Measurements from ENCODE around the gene ASXL2. TPM values are rescaled to one million over a fixed set of nuclear protein-coding genes. Genes with fewer than 3 reads are reported as not detected.

Gene ASXL2
- total RNA-seq = 32.7 and 34.0 TPM in 2 replicates
- long read RNA-seq, partial matches to known transcripts = 2 of 8 reads
- long read RNA-seq, other reads (novel, unspliced or antisense) = 6 of 8 reads

DNA sequence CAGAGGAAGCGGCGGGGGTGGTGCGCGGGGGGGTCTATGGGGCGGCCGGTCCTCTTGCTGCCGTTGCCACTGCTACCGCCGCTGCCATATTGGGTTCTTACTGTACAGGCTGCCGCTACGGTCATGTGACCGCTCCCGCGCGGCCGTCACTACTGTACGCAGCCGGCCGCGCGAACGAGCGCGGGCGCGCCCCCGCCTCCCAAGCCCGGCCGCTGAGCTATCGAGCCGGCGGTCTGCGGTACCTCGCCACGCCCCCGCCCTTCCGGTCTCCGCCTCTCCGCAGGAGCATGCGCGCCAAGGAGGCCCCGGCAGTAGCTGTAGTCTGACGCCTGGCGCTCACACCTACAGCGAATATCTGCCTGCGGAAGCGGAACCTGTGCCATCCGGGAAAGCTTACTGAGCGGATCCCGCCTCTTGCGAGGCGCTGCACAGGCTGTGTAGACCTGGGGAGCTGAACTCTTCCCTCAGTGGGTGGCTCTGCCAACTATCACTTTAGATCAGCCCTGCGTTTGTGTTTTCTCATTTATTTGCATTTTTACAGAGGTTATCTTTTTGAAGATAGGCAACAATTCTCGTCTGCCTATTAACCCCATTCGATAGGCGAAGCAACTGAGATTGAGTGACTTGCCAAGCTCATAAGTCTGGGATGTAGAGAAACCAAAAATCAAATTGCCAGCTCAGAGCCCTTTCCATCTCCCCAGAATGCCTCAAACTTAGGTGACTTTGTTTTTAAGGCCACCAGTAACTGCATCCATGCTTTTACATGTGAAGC lies at the start of gene ASXL2:
Gene ASXL2, minus strand, starts transcription at position 127 of the 772 bp plus-strand sequence. CDS start 265 bp downstream, outside the sequence.
- Mint-ChIP-seq H3K4me3 (ENCODE audit: unreplicated experiment) (peak within 1 kb of the TSS; percentile 97), H3K4me1 (ENCODE audit: unreplicated experiment) (peaks cover 28% of the 10 kb centered on the region), H3K9me3 (ENCODE audit: unreplicated experiment) (no peaks in the 10 kb centered on the region), H3K36me3 (ENCODE audit: unreplicated experiment) (peaks cover 11% of the 10 kb centered on the region), H3K27ac (ENCODE audit: unreplicated experiment) (peak within 1 kb of the TSS; percentile 98), H3K27me3 (ENCODE audit: unreplicated experiment) (peaks cover 11% of the 10 kb centered on the region)
- peak; percentile 99 for DNase-seq (ENCODE audit: extremely low spot score, unreplicated experiment)
- TF ChIP-seq, protein P1, sequence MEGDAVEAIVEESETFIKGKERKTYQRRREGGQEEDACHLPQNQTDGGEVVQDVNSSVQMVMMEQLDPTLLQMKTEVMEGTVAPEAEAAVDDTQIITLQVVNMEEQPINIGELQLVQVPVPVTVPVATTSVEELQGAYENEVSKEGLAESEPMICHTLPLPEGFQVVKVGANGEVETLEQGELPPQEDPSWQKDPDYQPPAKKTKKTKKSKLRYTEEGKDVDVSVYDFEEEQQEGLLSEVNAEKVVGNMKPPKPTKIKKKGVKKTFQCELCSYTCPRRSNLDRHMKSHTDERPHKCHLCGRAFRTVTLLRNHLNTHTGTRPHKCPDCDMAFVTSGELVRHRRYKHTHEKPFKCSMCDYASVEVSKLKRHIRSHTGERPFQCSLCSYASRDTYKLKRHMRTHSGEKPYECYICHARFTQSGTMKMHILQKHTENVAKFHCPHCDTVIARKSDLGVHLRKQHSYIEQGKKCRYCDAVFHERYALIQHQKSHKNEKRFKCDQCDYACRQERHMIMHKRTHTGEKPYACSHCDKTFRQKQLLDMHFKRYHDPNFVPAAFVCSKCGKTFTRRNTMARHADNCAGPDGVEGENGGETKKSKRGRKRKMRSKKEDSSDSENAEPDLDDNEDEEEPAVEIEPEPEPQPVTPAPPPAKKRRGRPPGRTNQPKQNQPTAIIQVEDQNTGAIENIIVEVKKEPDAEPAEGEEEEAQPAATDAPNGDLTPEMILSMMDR (IDR thresholded peaks at IDR 0.05) = peak; percentile 14

DNA sequence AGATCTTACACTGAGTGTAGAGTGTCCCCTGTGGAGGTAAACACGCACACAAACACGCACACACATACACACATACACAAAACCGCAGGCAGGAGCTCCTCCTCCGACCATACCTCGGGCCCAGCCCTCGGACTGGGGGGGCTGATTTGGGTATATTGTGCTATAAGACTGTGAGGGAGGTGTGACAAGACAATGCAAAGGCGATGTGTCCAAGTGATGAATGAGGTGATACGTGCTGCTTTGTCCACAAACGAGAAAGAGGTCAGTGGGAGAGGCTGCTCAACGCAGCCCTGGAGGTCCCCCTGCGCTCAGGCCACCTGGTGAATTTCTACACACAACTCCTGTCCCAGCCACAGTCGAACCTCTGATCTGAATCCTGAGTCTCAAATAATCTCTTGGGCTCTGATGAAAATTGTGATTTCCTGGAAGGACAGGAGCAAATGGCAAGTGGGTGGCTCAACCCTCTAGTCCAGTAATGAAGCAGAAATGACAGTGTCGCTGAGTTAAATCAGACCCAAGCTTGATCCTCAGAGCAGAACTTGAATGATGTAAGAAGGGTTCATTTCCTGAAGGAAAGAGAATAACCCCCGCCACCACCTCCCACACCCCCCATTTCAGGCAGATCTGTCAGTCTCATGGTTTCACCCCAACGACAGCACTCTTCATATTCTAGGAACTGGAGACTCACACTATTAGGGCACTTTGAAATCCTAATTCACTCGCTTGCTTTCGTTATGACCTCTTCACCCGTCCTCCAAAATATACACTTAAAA lies 48.9 kb upstream of the ASXL2 start:
- DNase-seq (ENCODE audit: extremely low spot score, unreplicated experiment) = no peak
- Mint-ChIP-seq H3K4me3 (ENCODE audit: unreplicated experiment) (no peak overlapping the region), H3K4me1 (ENCODE audit: unreplicated experiment) (no peaks in the 10 kb centered on the region), H3K27me3 (ENCODE audit: unreplicated experiment) (no peaks in the 10 kb centered on the region), H3K27ac (ENCODE audit: unreplicated experiment) (no peak overlapping the region), H3K9me3 (ENCODE audit: unreplicated experiment) (no peaks in the 10 kb centered on the region), H3K36me3 (ENCODE audit: unreplicated experiment) (peaks cover 26% of the 10 kb centered on the region)
- TF ChIP-seq, protein P1 (IDR thresholded peaks at IDR 0.05) = no peak

DNA sequence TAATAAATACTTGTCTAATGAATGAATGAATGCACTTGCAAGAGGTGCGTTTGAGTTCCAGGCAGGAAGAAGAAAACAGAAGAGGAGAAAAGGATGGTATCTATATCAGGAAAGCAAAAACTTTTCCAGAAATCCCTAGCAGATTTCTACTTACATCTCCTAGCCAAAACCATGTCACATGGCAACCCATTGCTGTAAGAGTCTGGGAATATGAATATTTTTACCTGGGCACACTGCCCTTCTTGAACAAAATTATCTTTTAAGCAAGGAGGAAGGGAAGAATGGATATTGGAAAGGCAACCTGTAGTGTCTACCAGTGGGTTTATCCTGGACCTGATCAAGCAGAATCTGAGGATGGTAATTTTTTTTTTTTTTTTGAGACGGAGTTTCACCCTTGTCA lies 44.2 kb upstream of the ASXL2 start:
- TF ChIP-seq, protein P1 (IDR thresholded peaks at IDR 0.05) = no peak
- Mint-ChIP-seq H3K9me3 (ENCODE audit: unreplicated experiment) (no peaks in the 10 kb centered on the region), H3K4me1 (ENCODE audit: unreplicated experiment) (no peaks in the 10 kb centered on the region), H3K4me3 (ENCODE audit: unreplicated experiment) (no peak overlapping the region), H3K36me3 (ENCODE audit: unreplicated experiment) (peaks cover 9% of the 10 kb centered on the region), H3K27me3 (ENCODE audit: unreplicated experiment) (no peaks in the 10 kb centered on the region), H3K27ac (ENCODE audit: unreplicated experiment) (no peak overlapping the region)
- DNase-seq (ENCODE audit: extremely low spot score, unreplicated experiment) = no peak

DNA sequence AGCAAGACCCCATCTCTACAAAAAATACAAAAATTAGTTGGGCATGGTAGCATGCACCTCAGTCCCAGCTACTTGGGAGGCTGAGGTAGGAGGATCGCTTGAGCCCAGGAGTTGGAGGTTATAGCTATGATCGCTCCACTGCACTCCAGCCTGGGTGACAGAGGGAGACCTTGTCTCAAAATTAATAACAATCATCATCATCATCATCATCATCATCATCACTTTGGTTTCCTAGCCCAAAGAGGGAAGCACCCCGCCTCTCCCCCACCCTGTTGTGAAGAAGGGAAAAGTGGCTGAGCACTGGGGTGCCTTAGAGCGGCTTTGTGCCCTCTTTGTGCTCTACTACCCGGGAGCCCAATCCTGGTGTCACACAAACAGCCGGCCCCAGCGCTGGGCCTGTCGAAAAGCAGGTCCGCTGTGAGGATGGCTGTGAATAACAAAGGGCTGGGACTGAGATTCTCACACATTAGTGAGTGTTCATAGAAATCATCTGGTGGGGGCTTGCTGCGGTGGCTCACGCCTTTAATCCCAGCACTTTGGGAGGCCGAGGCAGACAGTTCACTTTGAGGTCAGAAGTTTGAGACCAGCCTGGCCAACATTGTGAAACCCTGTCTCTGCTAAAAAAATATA lies 42.6 kb upstream of the ASXL2 start:
- TF ChIP-seq, protein P1 (IDR thresholded peaks at IDR 0.05) = no peak
- H3K9me3 Mint-ChIP-seq (ENCODE audit: unreplicated experiment) = no peaks in the 10 kb centered on the region
- H3K4me1 Mint-ChIP-seq (ENCODE audit: unreplicated experiment) = no peaks in the 10 kb centered on the region
- H3K36me3 Mint-ChIP-seq (ENCODE audit: unreplicated experiment) = no peaks in the 10 kb centered on the region
- no peak for DNase-seq (ENCODE audit: extremely low spot score, unreplicated experiment)
- no peak overlapping the region for H3K27ac Mint-ChIP-seq (ENCODE audit: unreplicated experiment)
- H3K4me3 Mint-ChIP-seq (ENCODE audit: unreplicated experiment) = no peak overlapping the region
- no peaks in the 10 kb centered on the region for H3K27me3 Mint-ChIP-seq (ENCODE audit: unreplicated experiment)
